ENCODE data around the gene PRRC2B. TPM values are rescaled to one million over a fixed set of nuclear protein-coding genes. Genes with fewer than 3 reads are reported as not detected.

Gene PRRC2B
- total and polyA plus RNA-seq, 2 of the 8 experiments (the other 6 are each of a cell fraction or from before 2014, with no cell fraction given) = 37.3 to 249 TPM

DNA sequence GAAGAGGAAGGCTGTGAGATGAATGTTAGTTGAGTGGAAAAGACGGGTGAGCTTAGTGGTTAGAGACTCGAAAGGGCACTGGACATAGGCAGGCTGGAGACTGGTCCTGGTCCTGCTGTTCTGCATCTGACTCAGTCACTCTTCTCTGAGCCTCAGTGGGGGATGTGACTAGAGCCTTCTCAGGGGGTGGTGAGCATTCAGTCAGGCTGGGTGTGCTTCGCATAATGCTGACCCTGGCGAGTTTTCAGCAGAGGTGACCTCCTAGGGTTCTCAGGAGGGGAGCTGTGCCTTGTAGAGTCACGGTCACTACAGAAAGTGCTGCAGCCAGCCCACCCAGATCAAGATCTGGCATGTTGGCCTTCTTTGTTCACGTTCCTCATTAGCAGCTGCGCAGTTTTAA, 44.3 kb downstream of the PRRC2B start:
- H3K27me3 ChIP-seq (replicated peaks in 1 of 4; ENCODE audit: control insufficient read depth in 3 of 4, extremely low read depth in 1 of 4, insufficient read depth in 3 of 4, low read length in 3 of 4) = no peaks in the 10 kb centered on the region
- no peak overlapping the region for H4K8ac ChIP-seq (ENCODE audit: extremely low read depth, insufficient read depth, low read length)
- CTCF ChIA-PET (ENCODE audit: partially characterized antibody) = interaction anchor here (0.6 to 4.2 kb wide), 5 partner anchors 11 to 1037 kb away, joined by 3 to 22 read pairs (median 9); no protein-coding TSS in a partner anchor
- H3K4me2 ChIP-seq (ENCODE audit: insufficient read depth in 1 of 2, low read depth in 2 of 2, low read length in 2 of 2) = peak overlapping the region in 1 of 2 experiments; percentile 37; a peak in 2 of 4 replicates
- POLR2A ChIA-PET (ENCODE audit: partially characterized antibody) = interaction anchor here (0.5 to 4.9 kb wide), 11 partner anchors 10 to 198 kb away, joined by 3 to 32 read pairs (median 6); no protein-coding TSS in a partner anchor
- peaks cover 0 to 75% of the 10 kb centered on the region in 2 experiments; a peak in 3 of 4 replicates for H3K79me2 ChIP-seq (ENCODE audit: control insufficient read depth in 1 of 2, insufficient read depth in 2 of 2, low read length in 2 of 2)
- no peak overlapping the region for H3K14ac ChIP-seq (ENCODE audit: insufficient read length)
- peak overlapping the region; percentile 33 for H2AK5ac ChIP-seq (ENCODE audit: low read depth, low read length)
- peak overlapping the region; percentile 41; the same call in 1 of the 2 replicates for H3K27ac ChIP-seq (ENCODE audit: low read depth, low read length)
- no peak for DNase-seq (ENCODE audit: low read depth in 1 of 2, low spot score in 2 of 2)
- no peak overlapping the region for H3K56ac ChIP-seq (replicated peaks; ENCODE audit: insufficient read length, low read depth, low read length)
- WGBS, 2 experiments (ENCODE audit: extremely low coverage in 1 of 2, insufficient coverage in 1 of 2, insufficient read length in 1 of 2, insufficient replicate concordance in 2 of 2, low coverage in 1 of 2, low lambda C conversion rate in 2 of 2, missing lambda C conversion rate in 1 of 2) = 82% methylated on average over 7 of the region's 7 CpGs; no CpG with 5 or more reads in 1 of the 2 experiments
- no peak overlapping the region for H3K4me3 ChIP-seq (ENCODE audit: extremely low read depth in 1 of 4, insufficient read depth in 2 of 4, low read depth in 3 of 4, low read length in 4 of 4)
- peak overlapping the region; percentile 10 for H4K5ac ChIP-seq (ENCODE audit: insufficient read length, low read depth, low read length)
- H3K4me1 ChIP-seq (replicated peaks in 1 of 4; ENCODE audit: control insufficient read depth in 3 of 4, insufficient read depth in 4 of 4, low read length in 3 of 4) = peaks cover 23 to 42% (median 28%) of the 10 kb centered on the region in 4 experiments
- H4K20me1 ChIP-seq (replicated peaks in 1 of 2; ENCODE audit: control insufficient read depth in 1 of 2, insufficient read depth in 2 of 2, low read length in 2 of 2) = peaks cover 11 to 29% of the 10 kb centered on the region in 2 experiments
- H2BK20ac ChIP-seq (ENCODE audit: low read length) = peak overlapping the region; percentile 86
- H3K18ac ChIP-seq (ENCODE audit: extremely low read depth, low read length) = peak overlapping the region; percentile 68
- H4K91ac ChIP-seq (replicated peaks; ENCODE audit: insufficient read length, low read length) = peak overlapping the region; percentile 29
- H3K79me1 ChIP-seq (ENCODE audit: low read depth, low read length) = peaks cover 17% of the 10 kb centered on the region
- H2BK15ac ChIP-seq (ENCODE audit: low read length) = 0 out of 2 replicates have a peak overlapping the region, but pooled peaks have one; percentile 72
- H3K36me3 ChIP-seq (ENCODE audit: control insufficient read depth in 2 of 4, insufficient read depth in 4 of 4, low read length in 3 of 4) = peaks cover 29 to 80% (median 47%) of the 10 kb centered on the region in 4 experiments
- H3K23me2 ChIP-seq (ENCODE audit: low read depth, low read length) = no peaks in the 10 kb centered on the region; the same call in 1 of the 2 replicates
- peak overlapping the region; percentile 90; the same call in 1 of the 2 replicates for H2BK5ac ChIP-seq (ENCODE audit: low read depth, low read length)
- peak overlapping the region; percentile 72; the same call in 1 of the 2 replicates for H2BK12ac ChIP-seq (ENCODE audit: low read depth, low read length)
- H3K4ac ChIP-seq (replicated peaks; ENCODE audit: insufficient read length, low read depth, low read length) = no peak overlapping the region
- H2BK120ac ChIP-seq (replicated peaks; ENCODE audit: low read depth, low read length) = no peak overlapping the region
- no peaks in the 10 kb centered on the region for H3K9me3 ChIP-seq (ENCODE audit: insufficient read depth in 2 of 2, low read depth in 1 of 2, low read length in 1 of 2)
- H3K23ac ChIP-seq (ENCODE audit: insufficient read length) = no peak overlapping the region
- FAIRE-seq = no peak
- no peak overlapping the region for H2AFZ ChIP-seq (ENCODE audit: low read length)
- H3K9ac ChIP-seq (replicated peaks in 1 of 4; ENCODE audit: extremely low read depth in 1 of 4, low read depth in 3 of 4, low read length in 3 of 4) = no peak overlapping the region
- TF ChIP-seq, protein P1, sequence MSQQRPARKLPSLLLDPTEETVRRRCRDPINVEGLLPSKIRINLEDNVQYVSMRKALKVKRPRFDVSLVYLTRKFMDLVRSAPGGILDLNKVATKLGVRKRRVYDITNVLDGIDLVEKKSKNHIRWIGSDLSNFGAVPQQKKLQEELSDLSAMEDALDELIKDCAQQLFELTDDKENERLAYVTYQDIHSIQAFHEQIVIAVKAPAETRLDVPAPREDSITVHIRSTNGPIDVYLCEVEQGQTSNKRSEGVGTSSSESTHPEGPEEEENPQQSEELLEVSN (IDR thresholded peaks at IDR 0.05) = no peak
- TF ChIP-seq PHF8 (conservative IDR thresholded peaks at IDR 0.05; ENCODE audit: low read depth, low read length) = no peak
- no peak for TF ChIP-seq CHD1 (IDR thresholded peaks at IDR 0.05; ENCODE audit: low read depth, low read length)
- no peak for TF ChIP-seq TAF7 (optimal IDR thresholded peaks at IDR 0.05; ENCODE audit: borderline replicate concordance, low read depth, low read length)
- TF ChIP-seq HDAC2 (IDR thresholded peaks at IDR 0.05; ENCODE audit: borderline replicate concordance in 1 of 2, low read depth in 2 of 2, low read length in 2 of 2) = no peak
- TF ChIP-seq KDM5A (IDR thresholded peaks at IDR 0.05; ENCODE audit: low read length) = no peak
- TF ChIP-seq, protein P2, sequence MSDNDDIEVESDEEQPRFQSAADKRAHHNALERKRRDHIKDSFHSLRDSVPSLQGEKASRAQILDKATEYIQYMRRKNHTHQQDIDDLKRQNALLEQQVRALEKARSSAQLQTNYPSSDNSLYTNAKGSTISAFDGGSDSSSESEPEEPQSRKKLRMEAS (IDR thresholded peaks at IDR 0.05) = no peak
- TF ChIP-seq EP300 (IDR thresholded peaks at IDR 0.05; ENCODE audit: borderline replicate concordance in 1 of 2, low read depth in 2 of 2, low read length in 2 of 2) = no peak
- TF ChIP-seq BACH1 (IDR thresholded peaks at IDR 0.05; ENCODE audit: low read length) = no peak

Data from H1 (cell line).